Measurements from ENCODE around the gene PIGU. TPM values are rescaled to one million over a fixed set of nuclear protein-coding genes. Genes with fewer than 3 reads are reported as not detected.

Gene PIGU
- total RNA-seq, 1 donor: 13.0 TPM

DNA sequence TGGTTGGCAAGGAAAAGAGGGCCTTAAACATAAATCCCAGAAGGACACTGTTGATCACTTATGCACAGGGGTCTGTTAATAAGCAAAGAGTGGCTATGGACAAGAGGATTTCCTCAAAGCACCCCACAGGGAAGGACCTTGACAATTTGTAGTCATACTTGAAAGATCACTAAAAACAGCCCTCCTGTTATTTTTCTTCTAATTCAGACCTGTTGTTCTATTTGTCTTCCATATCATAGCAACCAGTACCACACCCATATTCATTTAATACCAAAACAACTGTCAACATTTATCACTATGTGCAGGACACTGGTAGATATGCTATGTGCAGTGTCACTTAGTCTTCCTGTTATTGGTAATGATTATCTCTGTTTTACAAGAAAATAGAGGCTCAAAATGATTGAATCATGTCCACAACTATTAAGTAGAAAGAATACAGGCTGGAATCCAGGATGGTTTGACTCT, 163.9 kb downstream of the PIGU start:
- no peak for DNase-seq (ENCODE audit: low read depth)
- TF ChIP-seq, protein P1, sequence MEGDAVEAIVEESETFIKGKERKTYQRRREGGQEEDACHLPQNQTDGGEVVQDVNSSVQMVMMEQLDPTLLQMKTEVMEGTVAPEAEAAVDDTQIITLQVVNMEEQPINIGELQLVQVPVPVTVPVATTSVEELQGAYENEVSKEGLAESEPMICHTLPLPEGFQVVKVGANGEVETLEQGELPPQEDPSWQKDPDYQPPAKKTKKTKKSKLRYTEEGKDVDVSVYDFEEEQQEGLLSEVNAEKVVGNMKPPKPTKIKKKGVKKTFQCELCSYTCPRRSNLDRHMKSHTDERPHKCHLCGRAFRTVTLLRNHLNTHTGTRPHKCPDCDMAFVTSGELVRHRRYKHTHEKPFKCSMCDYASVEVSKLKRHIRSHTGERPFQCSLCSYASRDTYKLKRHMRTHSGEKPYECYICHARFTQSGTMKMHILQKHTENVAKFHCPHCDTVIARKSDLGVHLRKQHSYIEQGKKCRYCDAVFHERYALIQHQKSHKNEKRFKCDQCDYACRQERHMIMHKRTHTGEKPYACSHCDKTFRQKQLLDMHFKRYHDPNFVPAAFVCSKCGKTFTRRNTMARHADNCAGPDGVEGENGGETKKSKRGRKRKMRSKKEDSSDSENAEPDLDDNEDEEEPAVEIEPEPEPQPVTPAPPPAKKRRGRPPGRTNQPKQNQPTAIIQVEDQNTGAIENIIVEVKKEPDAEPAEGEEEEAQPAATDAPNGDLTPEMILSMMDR (IDR thresholded peaks at IDR 0.05; ENCODE audit: insufficient read depth, low read depth, low read length): no peak

DNA sequence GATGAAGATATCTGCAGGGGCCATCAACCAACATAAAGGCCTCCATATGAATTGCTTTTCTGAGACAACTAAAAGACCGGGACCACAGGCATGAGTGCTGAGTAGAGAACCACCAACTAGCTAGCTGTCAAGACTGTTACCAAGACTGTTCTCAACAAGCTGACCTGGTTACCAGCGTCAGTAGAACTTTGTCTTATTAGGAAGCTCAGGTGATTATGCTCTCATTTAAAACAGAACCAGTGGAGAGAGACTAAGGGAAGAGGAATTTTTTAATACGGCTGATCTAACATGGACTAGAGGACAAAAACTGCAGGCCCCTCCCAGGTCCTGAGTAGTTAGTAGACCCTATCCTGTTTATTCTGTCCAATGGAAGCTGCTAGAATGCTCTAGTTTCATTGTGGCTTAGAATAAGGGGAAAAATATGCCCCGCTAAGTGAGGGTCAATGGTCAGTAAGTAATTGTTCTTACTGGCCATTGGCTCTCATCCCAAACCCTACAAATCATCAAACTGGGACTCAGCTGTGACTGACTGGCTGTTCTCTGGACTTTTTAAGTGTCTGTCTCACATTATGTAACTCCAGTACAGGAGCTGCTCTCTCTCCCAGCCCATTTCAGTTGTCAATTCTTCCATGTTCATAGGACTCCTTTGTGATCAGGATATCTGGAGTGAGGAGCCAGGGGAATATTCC, 164.5 kb downstream of the PIGU start:
- peak; percentile 23 for DNase-seq (ENCODE audit: low read depth)
- TF ChIP-seq, protein P1 (IDR thresholded peaks at IDR 0.05; ENCODE audit: insufficient read depth, low read depth, low read length): no peak

More for the DNA sequence above, 163.9 kb downstream of the PIGU start:
- H3K4me3 ChIP-seq (ENCODE audit: low read depth, low read length): no peak overlapping the region

DNA sequence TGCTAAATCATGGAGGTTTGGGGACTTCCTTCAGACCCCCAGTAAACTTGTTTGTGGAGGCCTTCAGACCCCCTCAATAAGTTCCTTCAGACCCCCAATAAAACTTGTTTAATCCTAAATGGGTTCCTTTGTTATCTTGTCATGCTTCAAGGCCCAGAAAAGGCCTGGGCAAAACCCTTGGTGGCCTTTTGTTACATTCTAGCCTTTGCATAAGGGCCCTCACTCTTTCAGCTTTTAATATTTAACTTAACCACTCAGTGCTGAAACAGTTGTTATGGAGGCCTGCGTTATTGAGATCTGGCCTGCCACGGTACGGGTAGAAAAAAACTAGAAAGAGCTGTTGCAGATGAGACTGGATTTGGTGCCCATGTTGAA, 165.0 kb downstream of the PIGU start:
- DNase-seq (ENCODE audit: low read depth): no peak
- TF ChIP-seq, protein P1 (IDR thresholded peaks at IDR 0.05; ENCODE audit: insufficient read depth, low read depth, low read length): no peak
- H3K4me3 ChIP-seq (ENCODE audit: low read depth, low read length): no peak overlapping the region

More for the DNA sequence above, 164.5 kb downstream of the PIGU start:
- no peak overlapping the region for H3K4me3 ChIP-seq (ENCODE audit: low read depth, low read length)

DNA sequence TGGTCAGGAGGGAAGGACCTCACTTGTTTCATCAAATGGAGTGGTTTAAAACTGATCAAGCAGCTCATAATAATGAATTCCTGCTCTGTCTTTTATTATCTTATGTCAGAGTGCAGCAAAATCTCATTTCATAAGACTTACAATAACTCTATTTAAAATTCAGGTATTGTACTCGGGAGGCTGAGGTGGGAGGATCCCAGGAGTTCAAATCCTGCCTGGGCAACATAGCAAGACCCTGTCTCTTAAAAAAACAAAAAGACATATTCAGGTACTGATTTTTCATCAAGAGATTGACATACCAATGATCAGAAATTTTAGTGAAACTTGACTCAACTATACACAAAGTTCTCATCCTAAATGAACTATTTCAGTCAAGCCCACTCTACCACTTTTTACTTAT, 166.3 kb downstream of the PIGU start:
- TF ChIP-seq, protein P1 (IDR thresholded peaks at IDR 0.05; ENCODE audit: insufficient read depth, low read depth, low read length): no peak
- DNase-seq (ENCODE audit: low read depth): no peak
- H3K4me3 ChIP-seq (ENCODE audit: low read depth, low read length): no peak overlapping the region

Small RNAs within 50 kb of the gene (small RNA-seq; reads per million reads assigned to genes)
- gene AL118520.1 (not detected), gene RF00019 (not detected)

Other genes starting within 250 kb of the PIGU start
- gene DYNLRB1, start 160.7 kb downstream of the PIGU start, total RNA-seq: 57.4 and 59.6 TPM in 2 replicates
- gene MAP1LC3A, start 118.4 kb downstream of the PIGU start, total RNA-seq: 13.4 and 17.1 TPM in 2 replicates
- gene TP53INP2, start 27.3 kb upstream of the PIGU start, total RNA-seq: 4.2 and 4.3 TPM in 2 replicates
- 6.4 and 8.6 TPM in 2 replicates for gene NCOA6, start 148.6 kb upstream of the PIGU start, total RNA-seq
- gene GGT7, start 195.8 kb upstream of the PIGU start, total RNA-seq: 9.3 and 9.5 TPM in 2 replicates
- 101 and 102 TPM in 2 replicates for gene ACSS2, start 199.5 kb upstream of the PIGU start, total RNA-seq

Measured in fibroblast of villous mesenchyme (primary cell).